ENCODE data around the gene LONP1.

GRCh38 chr19:5743630-5744029 is 23.7 kb upstream of the LONP1 start:
- TF ChIP-seq RAD21 (IDR thresholded peaks at IDR 0.05; ENCODE audit: low read depth) (no peak; the same call in 1 of the 2 replicates), CTCF (IDR thresholded peaks at IDR 0.05 in 2 of 3, conservative IDR thresholded peaks at IDR 0.05 in 1 of 3; ENCODE audit: borderline replicate concordance in 1 of 3, insufficient read depth in 1 of 3, low read depth in 2 of 3, low read length in 2 of 3) (no peak), EZH2 (IDR thresholded peaks at IDR 0.05) (no peak), MAX (IDR thresholded peaks at IDR 0.05) (no peak), POLR2AphosphoS5 (IDR thresholded peaks at IDR 0.05; ENCODE audit: low read depth, low read length) (no peak), POLR2A (IDR thresholded peaks at IDR 0.05; ENCODE audit: borderline replicate concordance, extremely low read depth, insufficient read depth, insufficient read length) (no peak)
